HG02884 (cell line): ENCODE results near the gene SLC24A3.

ENCODE experiments used
- ATAC-seq: cut with Tn5 transposase; IDR thresholded peaks from one replicate; pipeline ENCODE4 v1.9.1; 2021; ENCODE audit warnings: mild to moderate bottlenecking, moderate library complexity; ENCODE audit not compliant: unreplicated experiment

The SLC24A3 gene

GRCh38 chr20:19236371-19237055 is 24.1 kb downstream of the SLC24A3 start:
- no peak for ATAC-seq

GRCh38 chr20:19241440-19241839 is 29.0 kb downstream of the SLC24A3 start:
- ATAC-seq: no peak

GRCh38 chr20:19244291-19244690 is 31.8 kb downstream of the SLC24A3 start:
- ATAC-seq: no peak

GRCh38 chr20:19249106-19249879 is 36.9 kb downstream of the SLC24A3 start:
- no peak for ATAC-seq

GRCh38 chr20:19250346-19250745 is 37.9 kb downstream of the SLC24A3 start:
- ATAC-seq: no peak

GRCh38 chr20:19251506-19251905 is 39.1 kb downstream of the SLC24A3 start:
- no peak for ATAC-seq

- ATAC-seq: no peak
Measured at GRCh38 chr20:19251958-19252357, 39.5 kb downstream of the SLC24A3 start.

- no peak for ATAC-seq
Measured at GRCh38 chr20:19252451-19253120, 40.1 kb downstream of the SLC24A3 start.

- ATAC-seq: no peak
Measured at GRCh38 chr20:19253316-19253715, 40.9 kb downstream of the SLC24A3 start.

GRCh38 chr20:19253916-19254820 is 41.7 kb downstream of the SLC24A3 start:
- ATAC-seq: no peak

GRCh38 chr20:19254956-19255355 is 42.5 kb downstream of the SLC24A3 start:
- ATAC-seq: no peak

GRCh38 chr20:19256085-19256484 is 43.6 kb downstream of the SLC24A3 start:
- ATAC-seq: no peak

- no peak for ATAC-seq
Measured at GRCh38 chr20:19256906-19257595, 44.6 kb downstream of the SLC24A3 start.

GRCh38 chr20:19257865-19258264 is 45.4 kb downstream of the SLC24A3 start:
- ATAC-seq: no peak

GRCh38 chr20:19259141-19259591 is 46.7 kb downstream of the SLC24A3 start:
- no peak for ATAC-seq

GRCh38 chr20:19260412-19261090 is 48.1 kb downstream of the SLC24A3 start:
- ATAC-seq: peak; percentile 58

- no peak for ATAC-seq
Measured at GRCh38 chr20:19264191-19264590, 51.7 kb downstream of the SLC24A3 start.

GRCh38 chr20:19265646-19266374 is 53.4 kb downstream of the SLC24A3 start:
- ATAC-seq: no peak

GRCh38 chr20:19268426-19268825 is 56.0 kb downstream of the SLC24A3 start:
- ATAC-seq: no peak
